Ovary (tissue), 3 donors: ENCODE results near the gene SFSWAP.

Source experiments
- POLR2A ChIP-seq: fragments of 450-650 bp; IDR thresholded peaks from one replicate; pipeline ENCODE4 v1.6.1; 2017; ENCODE audit warnings: antibody characterized with exemption, mild to moderate bottlenecking, moderate library complexity
- TF ChIP-seq, protein P1 (sequence below), 3 donors: fragments of 450-650 bp in 2 of 3; fragments of 200-600 bp in 1 of 3; IDR thresholded peaks; one replicate each; pipeline versions ENCODE4 v1.5.1 to v1.8.0; 2016 to 2022; ENCODE audit warnings: antibody characterized with exemption in 3 of 3, mild to moderate bottlenecking in 1 of 3
- donor health status: DM: no; HTN: no; CAD: no.

DNA sequence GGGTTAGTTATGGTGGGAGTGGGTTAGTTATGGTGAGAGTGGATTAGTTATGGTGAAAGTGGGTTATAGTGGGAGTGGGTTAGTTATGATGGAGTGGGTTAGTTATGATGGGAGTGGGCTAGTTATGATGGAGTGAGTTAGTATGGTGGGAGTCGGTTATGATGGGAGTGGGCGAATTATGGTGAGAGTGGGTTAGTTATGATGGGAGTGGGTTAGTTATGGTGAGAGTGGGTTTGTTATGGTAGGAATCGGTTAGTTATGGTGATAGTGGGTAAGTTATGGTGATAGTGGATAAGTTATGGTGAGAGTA, 22.1 kb upstream of the SFSWAP start:
- TF ChIP-seq, protein P1, sequence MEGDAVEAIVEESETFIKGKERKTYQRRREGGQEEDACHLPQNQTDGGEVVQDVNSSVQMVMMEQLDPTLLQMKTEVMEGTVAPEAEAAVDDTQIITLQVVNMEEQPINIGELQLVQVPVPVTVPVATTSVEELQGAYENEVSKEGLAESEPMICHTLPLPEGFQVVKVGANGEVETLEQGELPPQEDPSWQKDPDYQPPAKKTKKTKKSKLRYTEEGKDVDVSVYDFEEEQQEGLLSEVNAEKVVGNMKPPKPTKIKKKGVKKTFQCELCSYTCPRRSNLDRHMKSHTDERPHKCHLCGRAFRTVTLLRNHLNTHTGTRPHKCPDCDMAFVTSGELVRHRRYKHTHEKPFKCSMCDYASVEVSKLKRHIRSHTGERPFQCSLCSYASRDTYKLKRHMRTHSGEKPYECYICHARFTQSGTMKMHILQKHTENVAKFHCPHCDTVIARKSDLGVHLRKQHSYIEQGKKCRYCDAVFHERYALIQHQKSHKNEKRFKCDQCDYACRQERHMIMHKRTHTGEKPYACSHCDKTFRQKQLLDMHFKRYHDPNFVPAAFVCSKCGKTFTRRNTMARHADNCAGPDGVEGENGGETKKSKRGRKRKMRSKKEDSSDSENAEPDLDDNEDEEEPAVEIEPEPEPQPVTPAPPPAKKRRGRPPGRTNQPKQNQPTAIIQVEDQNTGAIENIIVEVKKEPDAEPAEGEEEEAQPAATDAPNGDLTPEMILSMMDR (IDR thresholded peaks at IDR 0.05), result no peak
- no peak for TF ChIP-seq POLR2A
